IPS-15b (cell line): Measurements from ENCODE around the gene RBM10.
"Not testable (repeated sequence)": the region's sequence is repeated elsewhere in the genome, so short reads cannot be mapped to it uniquely, and the experiment has no call there.

Experiments
- H3K27me3 ChIP-seq: one replicate; pipeline ENCODE4 v1.6.1; 2013; ENCODE audit warnings: low read length; ENCODE audit not compliant: control insufficient read depth, insufficient read depth
- H3K36me3 ChIP-seq: one replicate; pipeline ENCODE4 v1.6.1; 2013; ENCODE audit warnings: low read length; ENCODE audit not compliant: control insufficient read depth, insufficient read depth
- H3K4me1 ChIP-seq: one replicate; pipeline ENCODE4 v1.6.1; 2013; ENCODE audit warnings: mild to moderate bottlenecking, low read length; ENCODE audit not compliant: control insufficient read depth, insufficient read depth
- H3K4me3 ChIP-seq: one replicate; pipeline ENCODE4 v1.5.1; 2013; ENCODE audit warnings: low read depth, low read length
- H3K9ac ChIP-seq: one replicate; pipeline ENCODE4 v1.6.1; 2013; ENCODE audit warnings: low read depth, mild to moderate bottlenecking, low read length
- H3K9me3 ChIP-seq: one replicate; pipeline ENCODE4 v1.6.1; 2013; ENCODE audit warnings: mild to moderate bottlenecking, low read length; ENCODE audit not compliant: control insufficient read depth, insufficient read depth

The RBM10 gene

DNA sequence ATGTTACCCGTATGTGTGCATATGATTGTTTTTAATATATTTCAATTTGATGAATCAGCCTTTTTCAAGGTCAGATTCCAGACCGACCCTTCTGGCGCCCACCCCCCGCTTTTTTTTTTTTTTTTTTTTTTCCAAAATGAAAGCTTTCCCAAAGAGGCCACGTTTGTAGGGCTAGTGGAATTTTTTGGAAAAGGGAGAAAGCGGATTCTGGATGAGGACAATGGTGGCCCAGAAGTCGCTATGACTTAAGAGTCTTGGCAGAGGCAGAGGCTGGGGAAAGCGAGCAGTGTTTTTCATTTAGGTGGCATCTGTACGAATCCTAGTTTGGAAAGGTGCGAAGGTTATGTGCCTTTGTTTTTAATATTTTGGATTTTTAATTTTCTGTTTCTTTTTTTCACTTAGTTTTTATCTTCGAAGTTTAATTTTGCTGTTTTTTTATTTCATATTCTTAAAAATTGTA is 15.1 kb upstream of the RBM10 start:
- H3K9ac ChIP-seq: no peak overlapping the region
- H3K4me1 ChIP-seq: no peaks in the 10 kb centered on the region
- peak overlapping the region; percentile 71 for H3K4me3 ChIP-seq
- no peaks in the 10 kb centered on the region for H3K9me3 ChIP-seq
- no peaks in the 10 kb centered on the region for H3K36me3 ChIP-seq
- H3K27me3 ChIP-seq: no peaks in the 10 kb centered on the region

DNA sequence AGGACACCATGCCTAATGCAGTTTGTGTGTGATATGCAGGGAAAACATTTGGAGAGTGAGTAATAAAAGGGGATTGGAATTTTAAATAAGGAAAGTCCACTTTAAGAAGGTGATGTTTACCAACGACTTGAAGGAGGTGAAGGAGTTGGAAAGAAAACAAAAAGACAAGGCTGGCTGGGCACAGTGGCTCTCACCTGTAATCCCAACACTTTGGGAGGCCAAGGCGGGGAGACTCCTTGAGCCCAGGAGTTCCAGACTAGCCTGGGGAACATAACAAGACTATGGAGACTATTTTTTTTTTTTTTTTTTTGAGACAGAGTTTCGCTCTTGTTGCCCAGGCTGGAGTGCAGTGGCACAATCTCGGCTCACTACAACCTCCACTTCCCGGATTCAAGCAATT is 11.5 kb upstream of the RBM10 start:
- Histone ChIP-seq H3K27me3 (no peaks in the 10 kb centered on the region), H3K9ac (no peak overlapping the region), H3K4me3 (no peak overlapping the region), H3K9me3 (no peaks in the 10 kb centered on the region), H3K36me3 (no peaks in the 10 kb centered on the region), H3K4me1 (no peaks in the 10 kb centered on the region)

DNA sequence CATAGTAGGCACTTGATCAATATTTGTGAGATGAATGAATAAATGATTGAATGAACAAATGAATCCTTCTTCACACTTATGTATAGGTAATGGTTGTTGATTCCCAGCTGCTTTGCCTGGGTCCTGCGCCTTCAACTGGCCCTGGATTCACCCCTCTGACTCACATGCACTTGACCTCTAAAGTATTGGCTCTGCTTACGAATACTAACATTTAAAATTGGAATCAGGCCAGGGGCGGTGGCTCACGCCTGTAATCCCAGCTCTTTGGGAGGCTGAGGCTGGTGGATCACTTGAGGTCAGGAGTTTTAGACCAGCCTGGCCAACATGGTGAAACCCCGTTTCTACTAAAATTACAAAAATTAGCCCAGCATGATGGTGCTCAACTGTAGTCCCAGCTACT is 9.4 kb upstream of the RBM10 start:
- not testable (repeated sequence) for H3K27me3 ChIP-seq, H3K36me3 ChIP-seq, H3K9me3 ChIP-seq, H3K4me1 ChIP-seq, H3K9ac ChIP-seq, H3K4me3 ChIP-seq

DNA sequence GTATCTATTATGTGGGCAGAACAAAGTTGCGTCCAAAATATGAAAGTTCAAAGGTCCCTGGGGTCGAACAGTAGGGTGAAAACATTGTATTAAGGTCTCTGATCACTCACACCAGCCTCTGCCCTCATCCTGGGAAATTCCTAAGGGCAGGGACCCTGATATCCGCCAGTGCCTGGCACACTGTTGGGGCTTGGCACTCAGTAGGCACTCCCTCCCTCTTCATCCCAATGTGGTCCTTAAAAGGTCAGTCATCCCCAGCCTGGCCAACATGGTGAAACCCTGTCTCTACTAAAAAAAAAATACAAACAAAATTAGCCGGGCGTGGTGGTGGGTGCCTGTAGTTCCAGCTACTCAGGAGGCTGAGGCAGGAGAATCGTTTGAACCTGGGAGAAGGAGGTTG is 6.8 kb upstream of the RBM10 start:
- peaks cover 12% of the 10 kb centered on the region for H3K36me3 ChIP-seq
- H3K9me3 ChIP-seq: no peaks in the 10 kb centered on the region
- H3K4me1 ChIP-seq: no peaks in the 10 kb centered on the region
- H3K9ac ChIP-seq: no peak overlapping the region
- no peaks in the 10 kb centered on the region for H3K27me3 ChIP-seq
- H3K4me3 ChIP-seq: no peak overlapping the region

DNA sequence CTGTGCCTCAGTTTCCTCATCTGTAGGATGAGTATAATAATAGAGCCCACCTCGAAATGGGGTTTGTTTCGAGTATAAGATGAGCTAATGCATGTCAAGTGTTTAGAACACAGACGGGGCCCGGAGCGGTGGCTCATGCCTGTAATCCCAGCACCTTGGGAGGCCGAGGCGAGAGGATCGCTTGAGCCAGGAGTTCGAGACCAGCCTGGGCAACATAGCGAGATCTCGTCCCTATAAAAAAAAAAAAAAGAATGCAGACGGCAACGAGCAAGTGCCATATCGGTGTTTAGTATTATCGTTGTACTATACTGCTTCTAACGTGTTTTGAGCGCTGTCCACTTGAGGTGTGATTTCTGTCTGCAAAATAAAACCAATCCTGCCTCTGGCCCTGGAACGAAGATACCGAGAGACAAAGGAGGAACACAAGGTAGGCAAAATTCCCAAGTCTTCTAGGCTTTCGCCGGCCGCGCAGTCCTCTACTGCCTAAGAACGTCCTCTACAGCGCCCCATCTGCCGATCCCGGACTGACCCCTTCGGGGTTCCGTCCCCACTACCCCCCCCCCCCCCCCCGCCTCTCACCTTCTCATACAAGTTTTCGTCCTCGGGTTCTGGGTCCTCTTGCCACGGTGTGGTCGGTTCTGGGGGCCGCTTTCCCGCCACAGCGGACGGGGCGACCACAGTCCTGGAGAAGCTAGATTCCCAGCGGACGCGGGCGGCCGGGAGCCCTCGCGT is 961 bp upstream of the RBM10 start:
- Histone ChIP-seq H3K36me3 (peaks cover 12% of the 10 kb centered on the region), H3K27me3 (no peaks in the 10 kb centered on the region), H3K9ac (peak overlapping the region; percentile 90), H3K4me1 (peaks cover 7% of the 10 kb centered on the region), H3K9me3 (no peaks in the 10 kb centered on the region), H3K4me3 (peak overlapping the region; percentile 81)

DNA sequence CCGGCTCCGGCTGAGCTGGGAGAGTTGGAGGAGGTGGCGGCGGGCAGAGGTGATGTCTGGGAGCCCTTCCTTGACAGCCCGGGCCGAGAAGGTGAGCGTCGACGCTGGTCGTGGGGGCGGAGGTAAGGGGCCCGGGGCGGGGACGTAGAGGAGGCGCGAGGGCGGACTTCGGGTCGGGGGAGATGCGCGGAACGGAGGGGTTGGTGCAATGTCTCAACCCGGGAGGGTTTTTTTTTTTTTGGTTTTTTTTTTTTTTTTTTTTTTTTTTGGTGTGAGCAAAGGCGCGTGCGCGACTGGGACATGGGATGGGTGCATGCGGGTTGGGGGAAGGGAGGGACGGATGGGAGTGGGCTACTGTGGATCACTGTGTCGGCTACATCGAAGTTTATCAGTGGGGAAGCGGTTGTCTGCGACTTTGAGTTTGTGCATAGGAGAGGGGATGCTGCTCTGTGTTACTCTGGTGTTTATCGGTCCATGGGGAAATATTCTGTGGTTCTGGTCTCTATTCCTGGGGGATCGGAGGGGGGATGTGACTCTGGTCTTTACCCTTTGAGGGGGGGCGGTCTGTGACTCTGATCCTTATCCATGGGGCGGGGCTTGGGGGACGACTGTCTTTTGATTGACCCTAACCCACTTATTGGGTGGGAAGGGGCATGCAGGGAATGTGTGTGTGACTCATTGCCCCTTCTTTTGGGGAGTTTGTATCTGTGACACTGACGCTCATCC is 537 bp downstream of the RBM10 start:
- Histone ChIP-seq H3K27me3 (no peaks in the 10 kb centered on the region), H3K4me1 (peaks cover 7% of the 10 kb centered on the region), H3K9ac (peak overlapping the region; percentile 85), H3K36me3 (peaks cover 10% of the 10 kb centered on the region), H3K4me3 (peak overlapping the region; percentile 81), H3K9me3 (no peaks in the 10 kb centered on the region)

DNA sequence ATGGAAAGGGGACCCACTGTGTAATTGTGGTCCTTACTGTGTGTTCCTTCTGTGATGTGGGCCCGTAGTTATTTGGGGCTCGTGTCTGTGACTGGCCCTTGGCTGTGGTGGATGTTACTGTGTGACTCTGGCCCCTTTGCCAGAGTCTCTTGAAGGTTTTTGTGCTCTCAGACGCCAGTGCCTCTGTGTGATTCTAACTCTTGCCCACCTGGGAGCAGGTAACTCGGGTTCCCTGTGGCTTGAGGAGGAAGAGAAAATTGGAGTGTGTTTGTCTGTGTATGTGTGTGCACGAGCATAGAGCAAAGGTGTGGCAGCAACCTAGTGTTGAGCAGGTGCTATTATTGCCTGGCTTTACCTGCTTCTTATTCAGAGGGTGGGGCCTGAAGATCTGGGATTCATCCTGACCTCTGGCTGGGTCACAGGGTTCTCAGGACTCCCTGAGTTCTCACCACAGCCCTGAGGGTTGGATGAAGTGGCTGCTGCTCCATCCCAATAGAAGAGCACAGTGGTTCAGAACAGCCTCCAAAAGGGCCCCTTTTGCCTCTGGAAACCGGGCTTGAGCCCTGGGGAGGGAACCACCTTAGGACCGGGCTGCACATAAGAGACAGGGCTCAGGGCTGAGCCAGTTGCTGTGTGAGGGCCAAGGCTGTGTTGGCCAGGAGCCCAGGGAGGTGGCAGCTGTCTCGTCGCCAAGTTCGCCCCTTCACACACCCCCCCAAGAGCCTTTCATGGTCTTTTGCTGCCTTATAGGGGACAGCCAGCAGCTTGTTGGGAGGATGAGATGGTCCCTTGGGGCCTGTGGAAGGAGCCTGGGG is 1.3 kb downstream of the RBM10 start:
- Histone ChIP-seq H3K9ac (no peak overlapping the region), H3K36me3 (peaks cover 10% of the 10 kb centered on the region), H3K4me1 (peaks cover 7% of the 10 kb centered on the region), H3K4me3 (peak overlapping the region; percentile 81), H3K9me3 (no peaks in the 10 kb centered on the region), H3K27me3 (no peaks in the 10 kb centered on the region)

DNA sequence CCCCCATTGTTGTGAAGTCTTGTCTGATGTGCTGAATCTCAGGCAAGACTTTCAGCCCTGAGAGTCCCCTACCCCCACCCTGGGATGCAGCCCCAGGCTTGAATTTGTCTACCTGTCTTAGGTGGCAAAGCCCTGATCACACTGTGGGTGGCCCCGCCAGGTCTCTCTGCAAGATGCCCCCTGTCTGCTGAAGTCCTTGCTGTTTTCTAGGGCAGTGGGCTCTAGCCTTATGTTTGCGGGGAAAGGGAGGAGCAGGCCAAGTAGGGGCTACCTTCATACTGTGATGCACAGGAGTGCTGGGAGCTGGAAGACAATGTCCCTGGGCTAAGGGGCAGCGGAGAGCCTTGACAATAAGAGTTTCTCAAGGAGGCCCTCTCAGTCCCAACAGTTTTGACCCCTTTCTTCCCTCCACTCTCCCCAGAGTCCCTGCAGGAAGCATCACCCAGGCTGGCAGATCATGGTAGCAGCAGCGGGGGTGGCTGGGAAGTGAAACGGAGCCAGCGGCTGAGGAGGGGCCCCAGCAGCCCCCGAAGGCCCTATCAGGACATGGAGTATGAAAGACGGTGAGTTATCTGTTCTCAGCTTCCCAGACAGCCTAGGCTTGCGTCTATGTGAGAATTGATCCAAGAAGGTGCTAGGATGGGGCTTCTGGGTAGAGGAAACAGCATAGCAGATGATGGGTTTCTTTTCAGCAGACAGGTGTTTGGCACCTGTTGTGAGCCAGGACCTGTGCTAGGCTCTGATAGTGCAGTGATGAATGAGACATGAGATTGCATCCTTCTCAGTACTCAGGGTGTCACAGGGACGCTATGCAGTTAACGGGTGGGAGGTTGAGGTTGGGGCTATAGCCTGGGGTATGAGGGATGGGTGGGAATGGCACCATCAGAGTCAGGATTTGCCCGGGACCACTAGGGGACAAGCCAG is 2.2 kb downstream of the RBM10 start:
- peak overlapping the region; percentile 81 for H3K4me3 ChIP-seq
- no peaks in the 10 kb centered on the region for H3K9me3 ChIP-seq
- no peaks in the 10 kb centered on the region for H3K27me3 ChIP-seq
- H3K9ac ChIP-seq: no peak overlapping the region
- peaks cover 10% of the 10 kb centered on the region for H3K36me3 ChIP-seq
- peaks cover 7% of the 10 kb centered on the region for H3K4me1 ChIP-seq

DNA sequence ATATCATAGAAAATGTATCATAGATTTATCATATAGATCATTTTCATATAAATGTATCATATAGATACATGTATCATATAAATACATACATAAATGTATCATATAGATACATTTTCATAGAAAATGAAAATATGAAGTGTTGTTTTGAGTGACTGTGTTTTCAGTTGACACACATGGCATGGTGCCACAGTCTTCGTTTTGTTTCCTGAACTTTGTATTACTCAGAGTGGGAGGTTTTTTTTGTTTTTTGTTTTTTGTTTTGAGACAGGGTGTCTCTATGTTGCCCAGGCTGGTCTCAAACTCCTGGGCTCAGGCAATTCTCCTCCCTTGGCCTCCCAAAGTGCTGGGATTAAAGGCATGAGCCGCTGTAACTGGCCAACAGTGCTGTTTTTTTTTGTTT is 3.9 kb downstream of the RBM10 start:
- no peaks in the 10 kb centered on the region for H3K27me3 ChIP-seq
- no peaks in the 10 kb centered on the region for H3K9me3 ChIP-seq
- H3K36me3 ChIP-seq: peaks cover 3% of the 10 kb centered on the region
- H3K4me1 ChIP-seq: peaks cover 3% of the 10 kb centered on the region
- no peak overlapping the region for H3K4me3 ChIP-seq
- no peak overlapping the region for H3K9ac ChIP-seq

DNA sequence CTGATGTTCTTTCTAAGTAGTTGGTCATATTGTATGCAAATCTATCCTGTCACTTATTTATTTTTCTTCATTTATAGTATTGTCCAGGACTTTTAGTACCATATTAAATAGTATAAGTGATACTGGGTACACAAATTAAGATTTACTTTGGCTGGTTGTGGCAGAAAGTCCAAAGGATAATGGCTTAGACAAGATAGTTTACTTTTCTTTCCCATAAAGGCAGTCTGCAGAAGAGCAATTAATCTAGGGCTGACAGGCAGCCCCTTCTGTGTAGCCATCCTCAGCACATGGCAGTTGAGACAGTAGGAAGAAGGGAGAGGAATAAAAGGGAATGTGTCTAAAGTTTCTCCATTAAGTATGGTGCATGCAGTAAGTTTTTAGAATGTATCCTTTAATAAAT is 6.4 kb downstream of the RBM10 start:
- no peaks in the 10 kb centered on the region for H3K9me3 ChIP-seq
- H3K4me3 ChIP-seq: no peak overlapping the region
- H3K4me1 ChIP-seq: peaks cover 3% of the 10 kb centered on the region
- H3K27me3 ChIP-seq: no peaks in the 10 kb centered on the region
- peaks cover 3% of the 10 kb centered on the region for H3K36me3 ChIP-seq
- no peak overlapping the region for H3K9ac ChIP-seq
